Uterus (tissue), 4 donors: ENCODE measurements around the gene KIAA1755. TPM values are rescaled to one million over a fixed set of nuclear protein-coding genes. Genes with fewer than 3 reads are reported as not detected.

Experiments
- DNase-seq, 2 donors: peaks; one replicate each; pipeline ENCODE4 v3.0.0-alpha.2; 2019 to 2020
- H3K27ac ChIP-seq, 2 donors: fragments of 200-600 bp; sonication (generic); 1 replicate in 1 of 2; 2 replicates in 1 of 2; pipeline ENCODE4 v1.5.1; 2016 to 2018
- H3K27me3 ChIP-seq, 2 donors: fragments of 200-600 bp; sonication (generic); one replicate each; pipeline ENCODE4 v1.5.1; 2018 to 2019; ENCODE audit warnings: control low read depth in 1 of 2
- H3K36me3 ChIP-seq, 2 donors: fragments of 200-600 bp; sonication (generic); one replicate each; pipeline ENCODE4 v1.5.1; 2019; ENCODE audit warnings: control low read depth in 1 of 2
- H3K4me1 ChIP-seq, 2 donors: fragments of 200-600 bp; sonication (generic); one replicate each; pipeline ENCODE4 v1.5.1; 2018 to 2019; ENCODE audit warnings: control low read depth in 1 of 2
- H3K4me3 ChIP-seq, 2 donors: fragments of 200-600 bp; sonication (generic); 1 replicate in 1 of 2; 2 replicates in 1 of 2; pipeline ENCODE4 v1.5.1; 2018 to 2019; ENCODE audit warnings: mild to moderate bottlenecking in 1 of 2
- H3K9me3 ChIP-seq, 2 donors: fragments of 200-600 bp; sonication (generic); one replicate each; pipeline ENCODE4 v1.5.1; 2019; ENCODE audit warnings: control low read depth in 1 of 2
- CTCF ChIP-seq, 4 experiments: fragments of 200-600 bp in 2 of 4; fragments of 450-650 bp in 2 of 4; sonication (generic) in 2 of 4; IDR thresholded peaks; one replicate each; pipeline ENCODE4 v1.5.1; 2016 to 2019; ENCODE audit warnings: antibody characterized with exemption in 4 of 4, mild to moderate bottlenecking in 2 of 4, moderate library complexity in 1 of 4
- POLR2A ChIP-seq, 2 donors: fragments of 450-650 bp; IDR thresholded peaks; one replicate each; pipeline ENCODE4 v1.6.1; 2016; ENCODE audit warnings: antibody characterized with exemption in 2 of 2, mild to moderate bottlenecking in 1 of 2, moderate library complexity in 1 of 2
- intact Hi-C: fragments of 100-400 bp; cut with DNase I; formaldehyde crosslinking; loops from one replicate; pipeline ENCODE4 v1.15.1; 2023; ENCODE audit warnings: low total_unique reads
- total RNA-seq, 4 donors: library from RNA; depleted of rRNA in 3 of 4; stranded (reverse); fragments of >200 nt in 3 of 4; gene quantifications; one replicate each; pipeline versions ENCODE4 v1.1.0 to v1.2.4, GENCODE V29; 2014 to 2023
- donor health status: DM: yes; HTN: yes; CAD: no.

KIAA1755 gene
- total RNA-seq, 4 donors from 2014 or later: 5.3 to 47.6 (median 15.7) TPM

GRCh38 chr20:38190936-38191371 is 69.6 kb downstream of the KIAA1755 start:
- H3K27ac ChIP-seq: no peak overlapping the region
- no peak overlapping the region for H3K4me3 ChIP-seq
- TF ChIP-seq CTCF (IDR thresholded peaks at IDR 0.05): no peak
- TF ChIP-seq POLR2A (IDR thresholded peaks at IDR 0.05): no peak
- H3K27me3 ChIP-seq: no peaks in the 10 kb centered on the region
- no peaks in the 10 kb centered on the region for H3K36me3 ChIP-seq
- no peaks in the 10 kb centered on the region for H3K9me3 ChIP-seq
- peaks cover 0 to 6% of the 10 kb centered on the region in 2 donors for H3K4me1 ChIP-seq
- peak in 1 of 2 donors; percentile 34 for DNase-seq
- intact Hi-C loops: no loop called here

GRCh38 chr20:38190166-38190565 is 70.4 kb downstream of the KIAA1755 start:
- Histone ChIP-seq H3K27ac (no peak overlapping the region), H3K27me3 (no peaks in the 10 kb centered on the region), H3K4me1 (peaks cover 0 to 6% of the 10 kb centered on the region in 2 donors), H3K9me3 (no peaks in the 10 kb centered on the region), H3K4me3 (no peak overlapping the region), H3K36me3 (no peaks in the 10 kb centered on the region)
- TF ChIP-seq POLR2A (IDR thresholded peaks at IDR 0.05) (no peak), CTCF (IDR thresholded peaks at IDR 0.05) (no peak)
- DNase-seq: peak in 1 of 2 donors; percentile 7
- intact Hi-C loops: no loop called here

GRCh38 chr20:38187517-38187916 is 73.0 kb downstream of the KIAA1755 start:
- peaks cover 0 to 6% of the 10 kb centered on the region in 2 donors for H3K4me1 ChIP-seq
- H3K27me3 ChIP-seq: no peaks in the 10 kb centered on the region
- TF ChIP-seq CTCF (IDR thresholded peaks at IDR 0.05) (no peak), POLR2A (IDR thresholded peaks at IDR 0.05) (no peak)
- H3K4me3 ChIP-seq: no peak overlapping the region
- intact Hi-C loops: no loop called here
- H3K9me3 ChIP-seq: no peaks in the 10 kb centered on the region
- DNase-seq: no peak
- no peaks in the 10 kb centered on the region for H3K36me3 ChIP-seq
- H3K27ac ChIP-seq: no peak overlapping the region

- DNase-seq: no peak
- Histone ChIP-seq H3K4me3 (no peak overlapping the region), H3K9me3 (no peaks in the 10 kb centered on the region), H3K4me1 (peaks cover 0 to 6% of the 10 kb centered on the region in 2 donors), H3K36me3 (no peaks in the 10 kb centered on the region), H3K27me3 (no peaks in the 10 kb centered on the region), H3K27ac (no peak overlapping the region)
- intact Hi-C loops: no loop called here
- TF ChIP-seq CTCF (IDR thresholded peaks at IDR 0.05) (no peak), POLR2A (IDR thresholded peaks at IDR 0.05) (no peak)
Observed at GRCh38 chr20:38186788-38187221, 73.7 kb downstream of the KIAA1755 start.

GRCh38 chr20:38184101-38184500 is 76.4 kb downstream of the KIAA1755 start:
- Histone ChIP-seq H3K4me1 (no peaks in the 10 kb centered on the region), H3K27ac (no peak overlapping the region), H3K9me3 (no peaks in the 10 kb centered on the region), H3K4me3 (no peak overlapping the region), H3K36me3 (no peaks in the 10 kb centered on the region), H3K27me3 (no peaks in the 10 kb centered on the region)
- intact Hi-C loops: no loop called here
- TF ChIP-seq CTCF (IDR thresholded peaks at IDR 0.05): no peak
- no peak for TF ChIP-seq POLR2A (IDR thresholded peaks at IDR 0.05)
- no peak for DNase-seq
